ENCODE results near the gene SRPRB.

DNA sequence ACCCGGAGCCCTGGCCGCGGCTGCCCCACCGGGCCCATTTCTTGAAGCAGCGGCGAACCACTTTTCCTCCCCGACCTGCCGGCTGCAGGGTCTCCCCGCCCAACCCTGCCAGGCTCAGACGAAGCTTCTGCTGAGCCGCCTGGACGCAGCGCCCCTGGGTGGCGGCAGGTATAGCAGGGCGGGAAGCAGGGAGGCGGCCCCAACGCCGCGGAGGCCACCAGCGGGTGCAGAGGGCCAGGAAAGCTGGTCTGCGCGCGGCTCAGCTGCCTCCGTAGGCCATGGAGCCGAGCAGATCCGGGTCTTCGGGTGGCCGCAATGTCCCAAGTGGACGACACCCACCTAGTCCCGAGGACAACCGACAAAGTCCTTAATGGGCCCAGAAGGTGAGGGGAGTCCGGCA is 21.9 kb upstream of the SRPRB start:
- TF ChIP-seq ELF4 (IDR thresholded peaks at IDR 0.05) (no peak), TARDBP (IDR thresholded peaks at IDR 0.05) (no peak), FOXK2 (IDR thresholded peaks at IDR 0.05) (no peak), ZNF384 (IDR thresholded peaks at IDR 0.05) (no peak), FOXA1 (IDR thresholded peaks at IDR 0.05) (no peak), BHLHE40 (IDR thresholded peaks at IDR 0.05; ENCODE audit: borderline replicate concordance) (no peak), SP1 (IDR thresholded peaks at IDR 0.05) (no peak), ARNT (IDR thresholded peaks at IDR 0.05) (no peak), HDGF (IDR thresholded peaks at IDR 0.05; ENCODE audit: borderline replicate concordance) (no peak)
- TF ChIP-seq, protein P1, sequence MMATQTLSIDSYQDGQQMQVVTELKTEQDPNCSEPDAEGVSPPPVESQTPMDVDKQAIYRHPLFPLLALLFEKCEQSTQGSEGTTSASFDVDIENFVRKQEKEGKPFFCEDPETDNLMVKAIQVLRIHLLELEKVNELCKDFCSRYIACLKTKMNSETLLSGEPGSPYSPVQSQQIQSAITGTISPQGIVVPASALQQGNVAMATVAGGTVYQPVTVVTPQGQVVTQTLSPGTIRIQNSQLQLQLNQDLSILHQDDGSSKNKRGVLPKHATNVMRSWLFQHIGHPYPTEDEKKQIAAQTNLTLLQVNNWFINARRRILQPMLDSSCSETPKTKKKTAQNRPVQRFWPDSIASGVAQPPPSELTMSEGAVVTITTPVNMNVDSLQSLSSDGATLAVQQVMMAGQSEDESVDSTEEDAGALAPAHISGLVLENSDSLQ (IDR thresholded peaks at IDR 0.05): no peak
